ENCODE results near the gene KDM4C.

Gene KDM4C

GRCh38 chr9:6997330-6997729 is 239.6 kb downstream of the KDM4C start:
- TF ChIP-seq CTCF (IDR thresholded peaks at IDR 0.05) = no peak
- no peak overlapping the region for H3K27ac Mint-ChIP-seq
- peaks cover 30% of the 10 kb centered on the region for H3K36me3 Mint-ChIP-seq (ENCODE audit: low read depth)
- peaks cover 17% of the 10 kb centered on the region for H3K4me1 Mint-ChIP-seq
- no peak for DNase-seq
- H3K27me3 Mint-ChIP-seq (ENCODE audit: low read depth, poor library complexity) = no peaks in the 10 kb centered on the region
- no peak overlapping the region for H3K4me3 Mint-ChIP-seq
- H3K9me3 Mint-ChIP-seq = peaks cover 6% of the 10 kb centered on the region

- no peak overlapping the region for H3K4me3 Mint-ChIP-seq
- H3K4me1 Mint-ChIP-seq = peaks cover 5% of the 10 kb centered on the region
- no peak for TF ChIP-seq CTCF (IDR thresholded peaks at IDR 0.05)
- no peaks in the 10 kb centered on the region for H3K27me3 Mint-ChIP-seq (ENCODE audit: low read depth, poor library complexity)
- H3K27ac Mint-ChIP-seq = no peak overlapping the region
- no peaks in the 10 kb centered on the region for H3K9me3 Mint-ChIP-seq
- DNase-seq = no peak
- H3K36me3 Mint-ChIP-seq (ENCODE audit: low read depth) = peaks cover 13% of the 10 kb centered on the region
Observed at GRCh38 chr9:6999794-7000193, 242.0 kb downstream of the KDM4C start.

GRCh38 chr9:7001571-7001970 is 243.8 kb downstream of the KDM4C start:
- TF ChIP-seq CTCF (IDR thresholded peaks at IDR 0.05) = no peak

GRCh38 chr9:7003861-7004260 is 246.1 kb downstream of the KDM4C start:
- H3K4me3 Mint-ChIP-seq = no peak overlapping the region
- H3K27ac Mint-ChIP-seq = no peak overlapping the region
- TF ChIP-seq CTCF (IDR thresholded peaks at IDR 0.05) = no peak
- no peak for DNase-seq
- H3K27me3 Mint-ChIP-seq (ENCODE audit: low read depth, poor library complexity) = no peaks in the 10 kb centered on the region
- H3K9me3 Mint-ChIP-seq = peaks cover 11% of the 10 kb centered on the region
- H3K4me1 Mint-ChIP-seq = no peaks in the 10 kb centered on the region
- H3K36me3 Mint-ChIP-seq (ENCODE audit: low read depth) = peaks cover 13% of the 10 kb centered on the region

More at GRCh38 chr9:7001571-7001970, 243.8 kb downstream of the KDM4C start:
- Mint-ChIP-seq H3K27me3 (ENCODE audit: low read depth, poor library complexity) (no peaks in the 10 kb centered on the region), H3K4me3 (no peak overlapping the region), H3K9me3 (no peaks in the 10 kb centered on the region), H3K27ac (no peak overlapping the region), H3K4me1 (peaks cover 5% of the 10 kb centered on the region), H3K36me3 (ENCODE audit: low read depth) (peaks cover under 1% of the 10 kb centered on the region)
- no peak for DNase-seq

GRCh38 chr9:7006417-7006816 is 248.6 kb downstream of the KDM4C start:
- no peaks in the 10 kb centered on the region for H3K4me1 Mint-ChIP-seq

More at GRCh38 chr9:7006417-7006816, 248.6 kb downstream of the KDM4C start:
- no peak for TF ChIP-seq CTCF (IDR thresholded peaks at IDR 0.05)
- H3K27me3 Mint-ChIP-seq (ENCODE audit: low read depth, poor library complexity) = no peaks in the 10 kb centered on the region
- H3K27ac Mint-ChIP-seq = peak overlapping the region; percentile 0
- peaks cover 29% of the 10 kb centered on the region for H3K36me3 Mint-ChIP-seq (ENCODE audit: low read depth)
- no peak overlapping the region for H3K4me3 Mint-ChIP-seq
- H3K9me3 Mint-ChIP-seq = peaks cover 23% of the 10 kb centered on the region
- DNase-seq = no peak

Data from nephron progenitor cell (in vitro differentiated cells).